ENCODE results near the gene KNDC1.
"Not testable (repeated sequence)": the region's sequence is repeated elsewhere in the genome, so short reads cannot be mapped to it uniquely, and the experiment has no call there.

KNDC1 gene

GRCh38 chr10:133126431-133127290 lies 33.4 kb upstream of the KNDC1 start:
- DNase-seq (ENCODE audit: low spot score), result no peak

- no peak for DNase-seq (ENCODE audit: low spot score)
These were observed 32.5 kb upstream of the KNDC1 start for GRCh38 chr10:133127291-133128125.

- no peak for DNase-seq (ENCODE audit: low spot score)
These were observed 31.6 kb upstream of the KNDC1 start for GRCh38 chr10:133128126-133129070.

GRCh38 chr10:133129071-133129858 lies 30.8 kb upstream of the KNDC1 start:
- DNase-seq (ENCODE audit: low spot score), result no peak

- DNase-seq (ENCODE audit: low spot score), result no peak
These were observed 30.0 kb upstream of the KNDC1 start for GRCh38 chr10:133129859-133130495.

GRCh38 chr10:133130602-133131001 lies 29.4 kb upstream of the KNDC1 start:
- DNase-seq (ENCODE audit: low spot score), result no peak

- DNase-seq (ENCODE audit: low spot score), result no peak
These were observed 29.0 kb upstream of the KNDC1 start for GRCh38 chr10:133131053-133131452.

- DNase-seq (ENCODE audit: low spot score), result peak; percentile 74
These were observed 28.1 kb upstream of the KNDC1 start for GRCh38 chr10:133131734-133132472.

- no peak for DNase-seq (ENCODE audit: low spot score)
These were observed 27.3 kb upstream of the KNDC1 start for GRCh38 chr10:133132473-133133291.

- DNase-seq (ENCODE audit: low spot score), result no peak
These were observed 26.4 kb upstream of the KNDC1 start for GRCh38 chr10:133133471-133134231.

GRCh38 chr10:133134411-133135115 lies 25.5 kb upstream of the KNDC1 start:
- no peak for DNase-seq (ENCODE audit: low spot score)

GRCh38 chr10:133135116-133135465 lies 24.9 kb upstream of the KNDC1 start:
- no peak for DNase-seq (ENCODE audit: low spot score)

GRCh38 chr10:133137486-133138145 lies 22.4 kb upstream of the KNDC1 start:
- DNase-seq (ENCODE audit: low spot score), result not testable (repeated sequence)

GRCh38 chr10:133139551-133140065 lies 20.4 kb upstream of the KNDC1 start:
- DNase-seq (ENCODE audit: low spot score), result no peak

GRCh38 chr10:133140417-133141143 lies 19.4 kb upstream of the KNDC1 start:
- DNase-seq (ENCODE audit: low spot score), result no peak

Measured in kidney tubule cell (primary cell).